ENCODE data around the gene LRIT2. TPM values are rescaled to one million over a fixed set of nuclear protein-coding genes. Genes with fewer than 3 reads are reported as not detected.

Gene LRIT2
- total RNA-seq, 4 donors from 2014 or later = 0.23 TPM; not detected in 3

- no peak overlapping the region for H3K4me3 ChIP-seq (ENCODE audit: low read depth, poor library complexity, severe bottlenecking)
- 54 to 67% methylated on average over 38 to 49 of the region's 52 CpGs for WGBS, 2 donors
- intact Hi-C loops (cut with DNase I; ENCODE audit: low total_unique reads) = no loop called here
- TF ChIP-seq CTCF (IDR thresholded peaks at IDR 0.05) = no peak
- no peak for TF ChIP-seq POLR2A (IDR thresholded peaks at IDR 0.05)
- DNase-seq (ENCODE audit: low spot score in 2 of 2) = no peak
These were observed 12.1 kb upstream of the LRIT2 start for GRCh38 chr10:84237199-84238051.

- TF ChIP-seq CTCF (IDR thresholded peaks at IDR 0.05) (no peak), POLR2A (IDR thresholded peaks at IDR 0.05) (no peak)
- DNase-seq (ENCODE audit: low spot score in 2 of 2) = no peak
- WGBS, 2 donors = 79 to 85% methylated on average over 6 of the region's 6 CpGs
- intact Hi-C loops (cut with DNase I; ENCODE audit: low total_unique reads) = no loop called here
- H3K4me3 ChIP-seq (ENCODE audit: low read depth, poor library complexity, severe bottlenecking) = no peak overlapping the region
These were observed 11.5 kb upstream of the LRIT2 start for GRCh38 chr10:84236807-84237198.

GRCh38 chr10:84235096-84235495 is 9.8 kb upstream of the LRIT2 start:
- intact Hi-C loops (cut with DNase I; ENCODE audit: low total_unique reads) = no loop called here
- no peak for TF ChIP-seq CTCF (IDR thresholded peaks at IDR 0.05)
- no peak for TF ChIP-seq POLR2A (IDR thresholded peaks at IDR 0.05)
- no peak for DNase-seq (ENCODE audit: low spot score in 2 of 2)
- H3K4me3 ChIP-seq (ENCODE audit: low read depth, poor library complexity, severe bottlenecking) = no peak overlapping the region
- 76 to 86% methylated on average over 4 of the region's 4 CpGs for WGBS, 2 donors

- intact Hi-C loops (cut with DNase I; ENCODE audit: low total_unique reads) = no loop called here
These were observed 9.1 kb upstream of the LRIT2 start for GRCh38 chr10:84234479-84234878.

GRCh38 chr10:84233940-84234339 is 8.6 kb upstream of the LRIT2 start:
- 76 to 92% methylated on average over 4 of the region's 4 CpGs for WGBS, 2 donors
- no peak for DNase-seq (ENCODE audit: low spot score in 2 of 2)
- no peak for TF ChIP-seq CTCF (IDR thresholded peaks at IDR 0.05)
- no peak for TF ChIP-seq POLR2A (IDR thresholded peaks at IDR 0.05)
- intact Hi-C loops (cut with DNase I; ENCODE audit: low total_unique reads) = no loop called here
- H3K4me3 ChIP-seq (ENCODE audit: low read depth, poor library complexity, severe bottlenecking) = no peak overlapping the region

More at GRCh38 chr10:84234479-84234878, 9.1 kb upstream of the LRIT2 start:
- WGBS, 2 donors = 91% methylated on average over 4 of the region's 4 CpGs
- no peak for TF ChIP-seq POLR2A (IDR thresholded peaks at IDR 0.05)
- no peak for TF ChIP-seq CTCF (IDR thresholded peaks at IDR 0.05)
- no peak overlapping the region for H3K4me3 ChIP-seq (ENCODE audit: low read depth, poor library complexity, severe bottlenecking)
- DNase-seq (ENCODE audit: low spot score in 2 of 2) = no peak

All from lower leg skin (tissue), 4 donors.